GM21737 (cell line): ENCODE data around the gene IGFL4.
"Not testable (repeated sequence)": the region's sequence is repeated elsewhere in the genome, so short reads cannot be mapped to it uniquely, and the experiment has no call there.

Source experiments
- ATAC-seq: cut with Tn5 transposase; IDR thresholded peaks from one replicate; pipeline ENCODE4 v1.9.1; 2021; ENCODE audit warnings: mild to moderate bottlenecking, moderate library complexity; ENCODE audit not compliant: unreplicated experiment

Gene IGFL4

DNA sequence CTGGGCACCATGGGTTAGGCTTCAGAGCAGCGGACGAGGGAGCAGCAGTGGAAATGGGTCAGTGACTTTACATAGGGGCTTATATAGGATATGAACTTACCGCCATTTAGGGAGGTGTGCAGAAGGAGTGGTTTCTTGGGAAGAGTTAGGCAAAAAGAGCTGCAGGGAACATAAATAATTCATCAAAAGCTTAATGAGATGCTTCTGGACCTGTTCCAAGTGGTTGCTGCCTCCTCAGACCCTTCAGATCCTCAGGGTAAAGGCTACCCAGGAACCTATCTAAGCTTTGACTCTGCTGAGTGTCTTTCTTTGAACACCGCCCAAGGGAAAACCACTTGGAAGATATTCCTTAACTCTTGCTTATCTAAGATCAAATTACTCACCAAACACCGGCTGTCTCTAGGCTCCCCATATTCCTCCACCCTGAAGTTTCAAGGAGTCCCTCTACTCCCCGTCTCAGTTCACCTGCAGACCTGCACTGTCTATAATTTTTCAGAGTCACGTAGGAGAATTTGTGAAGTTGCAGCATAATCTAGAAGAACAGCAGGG, at the start of gene IGFL4:
TSS of gene IGFL4 (minus strand) at position 51 of the 549 bp plus-strand sequence. CDS start at position 11, 40 bp downstream.
- no peak for ATAC-seq

DNA sequence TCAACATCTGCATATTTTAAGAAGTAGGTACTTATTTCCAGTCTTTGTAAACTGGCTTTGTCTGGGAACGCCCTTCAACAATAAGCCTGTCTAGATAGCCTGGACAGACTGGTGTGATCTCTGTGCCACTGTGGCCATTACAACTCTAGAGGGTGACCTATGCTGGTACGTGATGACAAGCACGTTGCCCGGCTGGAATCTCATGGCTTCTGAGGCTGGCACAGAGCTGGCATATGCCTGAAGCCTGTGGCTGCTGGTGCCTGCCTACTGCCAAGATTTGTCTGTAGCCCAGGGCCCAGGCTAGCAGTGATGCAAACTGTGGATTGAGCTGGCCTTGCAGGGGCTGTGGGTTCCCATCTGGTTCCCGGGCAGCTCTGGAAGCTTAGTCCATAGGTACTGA, 49.6 kb upstream of the IGFL4 start:
- no peak for ATAC-seq

DNA sequence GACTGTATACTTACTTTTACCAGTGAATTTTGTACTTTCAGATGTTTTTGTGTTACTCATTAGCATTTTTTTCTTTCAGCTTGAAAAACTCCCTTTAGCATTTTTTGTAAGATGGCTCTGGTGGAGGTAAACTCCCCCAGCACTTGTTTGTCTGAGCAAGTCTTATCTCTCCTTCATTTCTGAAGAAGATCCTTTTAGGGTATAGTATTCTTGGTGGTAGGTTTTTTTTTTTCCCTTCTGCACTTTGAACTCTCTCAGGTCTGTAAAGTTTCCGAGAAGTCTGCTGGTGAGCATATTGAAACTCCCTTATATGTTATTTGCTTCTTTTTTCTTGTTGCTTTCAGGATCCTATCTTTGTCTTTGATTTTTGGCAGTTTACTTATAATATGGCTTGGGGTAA, 48.6 kb upstream of the IGFL4 start:
- ATAC-seq: no peak

DNA sequence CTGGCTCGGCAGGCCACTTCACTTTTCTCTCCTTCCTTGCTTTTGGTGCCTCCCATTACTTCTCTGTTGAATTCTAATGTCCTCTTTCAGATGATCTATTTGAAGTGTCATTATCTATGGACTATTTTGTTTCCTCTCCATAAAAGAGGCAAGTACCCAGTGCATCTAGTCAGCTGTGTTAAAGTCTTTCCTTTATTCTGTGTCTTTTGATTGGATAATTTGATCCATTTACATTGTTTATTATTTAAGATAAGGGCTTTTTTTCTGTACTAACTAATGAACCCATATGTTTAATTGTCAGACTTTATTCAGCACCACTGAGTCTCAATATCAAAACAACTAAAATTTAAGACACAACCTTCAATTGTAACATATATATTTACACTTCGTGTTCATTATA, 47.3 kb upstream of the IGFL4 start:
- ATAC-seq: no peak

DNA sequence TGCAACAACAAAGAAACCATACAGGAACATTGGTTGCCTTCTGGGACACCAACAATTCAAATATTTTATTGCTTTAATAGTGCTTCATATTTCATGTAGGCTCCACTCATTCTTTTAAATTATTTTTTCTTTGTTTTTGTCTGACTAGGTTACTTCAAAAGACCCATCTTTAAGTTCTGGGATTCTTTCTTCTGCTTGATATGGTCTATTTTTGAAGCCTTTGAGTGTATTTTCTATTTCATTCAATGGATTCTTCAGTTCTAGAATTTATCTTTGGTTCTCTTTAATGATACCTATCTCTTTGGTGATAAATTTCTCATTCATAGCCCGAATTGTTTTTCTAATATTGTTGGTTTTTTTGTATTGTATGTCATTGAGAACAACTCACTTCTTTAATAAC, 45.1 kb upstream of the IGFL4 start:
- no peak for ATAC-seq

DNA sequence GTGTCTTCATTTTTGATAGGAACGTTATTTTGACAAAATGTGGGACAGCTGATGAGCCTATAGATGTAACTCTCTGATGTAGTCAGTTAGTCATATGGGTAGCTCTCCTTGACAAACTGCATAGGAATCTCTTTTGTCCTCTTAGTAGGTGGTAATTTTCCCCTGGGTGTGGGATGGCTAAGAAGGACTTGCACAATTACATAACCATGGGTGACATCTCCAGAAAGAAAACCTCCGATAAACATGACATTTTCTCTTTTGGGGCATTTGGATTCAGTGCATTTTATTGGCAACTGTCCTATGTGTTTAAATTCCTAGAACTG, 41.9 kb upstream of the IGFL4 start:
- ATAC-seq: no peak

DNA sequence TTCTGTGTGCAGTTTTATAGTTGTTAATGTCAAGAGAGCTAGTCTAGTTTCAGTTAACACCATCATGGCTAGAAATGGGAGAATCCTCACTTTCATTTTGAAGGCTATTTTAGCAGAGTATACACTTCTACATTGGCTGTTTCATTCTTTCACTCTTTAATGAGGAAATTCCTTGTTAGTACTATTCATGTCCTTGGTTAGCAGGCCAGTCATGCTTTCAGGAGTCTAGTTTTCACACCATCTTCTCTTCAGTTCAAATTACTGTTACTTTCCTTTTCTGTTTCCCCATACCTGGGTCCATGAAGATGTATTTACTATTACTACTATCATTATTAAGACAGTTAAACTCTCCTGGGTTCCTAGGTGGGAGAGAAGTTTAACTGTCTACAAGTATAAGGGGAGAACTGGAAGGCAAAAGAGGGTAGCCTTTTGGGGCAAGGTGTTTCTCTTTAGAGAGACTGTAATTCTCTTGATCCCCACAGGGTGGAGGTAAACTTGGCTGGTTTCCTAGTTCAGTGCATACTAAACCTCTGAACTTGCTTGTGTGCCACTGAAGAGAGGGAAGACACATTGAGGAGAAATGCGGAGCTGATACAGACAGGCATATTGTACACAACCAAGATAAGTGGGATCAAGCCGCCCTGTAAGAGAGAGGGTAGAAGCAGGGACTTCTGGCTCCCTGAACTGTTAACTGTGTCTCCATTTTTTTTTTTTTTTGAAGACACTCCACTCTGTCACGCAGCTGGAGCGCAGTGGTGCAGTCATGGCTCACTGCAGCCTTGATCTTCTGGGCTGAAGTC, 41.3 kb upstream of the IGFL4 start:
- no peak for ATAC-seq

DNA sequence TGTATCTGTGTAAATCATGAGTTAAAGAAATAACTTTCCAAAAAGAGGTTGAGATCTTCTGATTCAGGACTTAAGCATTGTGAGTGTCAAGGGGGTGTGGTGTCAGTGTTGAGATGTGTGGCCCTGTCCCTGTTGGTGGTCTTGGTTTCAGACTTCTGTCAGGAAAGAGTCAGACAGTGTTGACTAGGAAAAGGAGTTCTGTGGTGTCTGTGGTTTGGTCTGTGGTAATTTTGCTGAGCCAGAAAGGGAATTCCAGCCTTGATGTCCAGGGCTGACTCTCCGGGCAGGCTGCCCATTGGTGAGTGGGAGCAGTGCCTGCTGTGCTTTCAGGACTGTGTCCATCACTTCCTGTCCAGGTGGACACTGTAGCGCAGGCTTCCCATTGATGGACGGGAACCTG, 39.8 kb upstream of the IGFL4 start:
- ATAC-seq: no peak

DNA sequence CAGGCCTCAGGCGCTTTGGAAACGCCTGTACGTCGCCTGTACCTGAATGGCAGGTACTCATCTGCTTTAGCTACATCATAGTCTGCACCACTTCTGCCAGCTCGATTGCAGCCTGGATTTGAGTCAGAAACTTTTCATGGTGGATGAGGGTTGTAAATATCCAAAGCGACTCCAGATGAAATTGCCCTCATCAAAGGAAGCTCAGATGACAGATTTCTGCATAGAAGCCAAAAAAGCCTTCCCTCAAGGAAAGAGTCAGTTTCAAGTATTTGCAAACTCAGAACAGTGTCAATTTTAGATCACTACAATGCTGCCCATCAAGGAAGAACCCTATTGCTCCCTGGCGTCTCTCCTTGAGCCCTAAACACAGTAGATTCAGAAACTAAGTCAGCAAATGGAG, 38.8 kb upstream of the IGFL4 start:
- no peak for ATAC-seq

DNA sequence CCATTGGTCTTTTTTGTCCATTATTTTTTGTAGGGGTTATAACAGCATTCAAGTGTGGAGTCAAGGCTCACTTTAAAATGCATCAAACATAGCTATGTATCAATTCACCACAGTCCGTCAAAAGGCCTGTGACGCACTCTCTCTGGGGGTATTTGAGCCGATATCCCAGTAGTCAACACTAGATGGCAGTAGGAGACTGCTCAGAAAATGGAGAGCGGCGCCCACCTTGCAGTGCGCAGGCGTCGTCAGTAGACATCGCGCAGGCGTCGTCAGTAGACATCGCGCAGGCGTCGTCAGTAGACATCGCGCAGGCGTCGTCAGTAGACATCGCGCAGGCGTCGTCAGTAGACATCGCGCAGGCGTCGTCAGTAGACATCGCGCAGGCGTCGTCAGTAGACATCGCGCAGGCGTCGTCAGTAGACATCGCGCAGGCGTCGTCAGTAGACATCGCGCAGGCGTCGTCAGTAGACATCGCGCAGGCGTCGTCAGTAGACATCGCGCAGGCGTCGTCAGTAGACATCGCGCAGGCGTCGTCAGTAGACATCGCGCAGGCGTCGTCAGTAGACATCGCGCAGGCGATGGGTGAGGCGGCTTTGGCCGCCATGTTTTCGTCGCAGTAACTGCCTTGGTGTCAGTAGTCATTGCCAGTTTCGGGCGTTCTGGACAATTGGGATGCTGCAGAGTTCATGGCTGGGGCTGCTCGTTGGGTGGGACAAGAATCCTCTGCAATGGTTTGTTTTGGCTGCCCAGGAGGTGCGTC, 38.0 kb upstream of the IGFL4 start:
- ATAC-seq: not testable (repeated sequence)

DNA sequence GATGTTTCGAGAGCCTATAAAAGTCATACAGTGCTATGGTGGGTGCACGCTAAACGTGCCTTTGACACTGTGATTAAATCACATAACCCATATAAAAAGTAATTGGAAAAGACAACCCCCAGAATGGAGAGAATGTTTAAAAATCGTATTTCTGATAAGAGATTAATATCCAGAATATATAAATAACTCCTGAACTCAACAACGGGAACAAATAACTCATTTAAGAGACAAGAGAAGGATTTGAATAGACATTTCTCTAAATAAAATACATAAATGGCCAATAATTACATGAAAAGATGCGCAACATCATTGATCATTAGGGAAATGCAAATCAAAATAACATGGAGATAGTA, 37.0 kb upstream of the IGFL4 start:
- no peak for ATAC-seq

DNA sequence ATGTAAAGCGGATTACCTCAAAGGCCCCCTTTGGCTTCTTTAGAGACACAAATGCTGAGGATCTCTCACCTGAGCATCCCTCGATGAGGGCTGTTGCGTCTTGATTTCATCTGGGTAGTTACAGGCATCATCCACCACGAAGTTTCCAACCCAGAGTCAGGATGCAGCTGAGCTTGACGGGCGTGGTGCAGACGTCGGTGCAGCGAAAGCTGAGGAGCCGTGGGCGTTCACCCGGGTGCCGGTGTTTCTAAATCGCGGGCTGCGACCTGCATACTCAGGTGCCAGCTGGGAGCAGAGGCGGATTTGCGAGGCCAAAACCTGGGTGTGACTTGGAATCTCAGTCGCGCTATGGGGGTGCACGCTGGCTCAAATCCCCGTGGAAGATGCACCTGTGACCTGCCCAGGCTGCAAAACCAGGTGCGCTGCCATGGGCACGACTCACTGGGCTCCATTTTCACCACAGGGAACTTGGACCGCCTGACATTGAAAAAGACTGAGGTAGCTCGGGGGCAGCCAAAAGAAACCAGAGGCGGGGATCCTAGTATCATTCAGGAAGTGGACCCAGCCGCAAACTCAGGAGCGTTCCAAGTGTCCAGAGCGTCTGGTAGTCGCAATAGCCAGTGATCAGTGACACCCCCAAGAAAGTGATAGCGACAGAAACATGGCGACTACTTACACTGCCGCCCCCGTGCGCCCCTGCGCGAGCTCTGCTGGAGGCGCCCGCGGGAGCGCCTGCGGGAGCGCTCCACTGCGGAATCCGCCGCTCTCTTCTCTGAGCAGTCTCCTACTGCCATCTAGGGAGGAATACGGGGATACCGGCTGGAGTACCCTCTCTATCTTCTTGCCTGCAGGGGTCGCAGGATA, 36.4 kb upstream of the IGFL4 start:
- ATAC-seq: no peak

DNA sequence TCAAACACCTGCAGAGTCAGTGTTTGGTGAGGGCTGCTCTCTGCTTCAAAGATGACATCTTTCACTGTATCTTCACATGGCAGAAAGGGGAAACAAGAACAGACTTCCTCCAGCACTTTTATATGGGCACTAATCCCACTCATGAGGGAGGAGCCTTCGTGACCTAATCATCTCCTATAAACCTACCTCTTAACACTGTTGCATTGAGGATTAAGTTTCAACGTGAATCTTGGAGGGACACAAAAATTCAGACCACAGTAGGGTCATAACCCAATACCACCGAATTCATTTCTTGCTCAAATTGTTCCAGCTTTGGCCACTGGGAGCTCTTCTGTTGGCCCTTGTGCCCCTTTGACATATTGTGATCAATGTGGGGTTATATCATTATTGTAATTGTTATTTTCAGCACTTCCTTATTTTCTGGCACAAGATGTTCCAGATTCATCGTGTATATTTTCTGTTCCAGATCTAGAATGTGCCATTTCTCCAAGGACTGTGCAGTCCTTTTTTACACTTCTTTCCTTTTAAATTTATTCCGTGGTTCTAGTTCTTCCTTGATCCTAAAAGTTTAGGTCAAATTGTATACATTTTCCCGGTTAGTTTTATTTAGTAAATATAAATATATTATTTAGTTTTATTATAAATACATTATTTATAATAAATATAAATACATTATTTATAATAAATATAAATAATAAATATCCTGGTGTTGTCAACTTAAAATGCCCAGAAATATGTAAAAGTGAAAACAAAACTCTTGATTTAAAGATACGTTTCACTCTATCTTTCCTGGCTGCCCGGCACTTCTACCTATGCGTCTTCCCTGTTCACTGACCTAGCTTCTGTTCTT, 35.5 kb upstream of the IGFL4 start:
- no peak for ATAC-seq

DNA sequence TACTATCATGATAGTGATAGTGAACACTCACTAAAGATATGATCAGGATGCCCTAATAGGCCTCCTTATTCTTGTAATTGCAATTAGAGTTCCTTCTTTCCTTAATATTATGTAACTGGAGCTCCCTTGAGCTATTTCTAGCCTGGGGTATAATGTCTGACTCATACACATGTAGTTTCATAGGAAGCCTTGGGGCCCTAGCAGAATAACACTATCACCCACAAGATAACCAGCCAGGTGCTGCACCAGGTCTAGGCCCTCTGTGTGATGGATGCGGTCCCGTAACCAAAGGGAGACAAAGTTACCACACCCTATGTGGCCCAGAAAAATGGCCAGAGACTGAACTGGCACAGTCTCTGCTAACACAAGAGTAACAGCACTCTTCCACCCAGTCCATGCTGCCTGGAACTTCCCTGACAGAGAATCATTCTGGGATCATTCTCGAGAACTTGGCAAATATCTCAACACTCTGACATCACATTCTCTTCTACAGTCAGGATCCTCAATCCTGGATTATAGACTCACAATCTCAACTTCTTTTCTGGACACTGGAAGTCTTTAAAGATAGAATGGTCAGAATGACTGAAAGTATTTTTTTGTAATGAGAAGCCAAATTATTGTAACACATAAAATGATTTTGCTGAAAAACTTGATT, 32.6 kb upstream of the IGFL4 start:
- ATAC-seq: no peak

DNA sequence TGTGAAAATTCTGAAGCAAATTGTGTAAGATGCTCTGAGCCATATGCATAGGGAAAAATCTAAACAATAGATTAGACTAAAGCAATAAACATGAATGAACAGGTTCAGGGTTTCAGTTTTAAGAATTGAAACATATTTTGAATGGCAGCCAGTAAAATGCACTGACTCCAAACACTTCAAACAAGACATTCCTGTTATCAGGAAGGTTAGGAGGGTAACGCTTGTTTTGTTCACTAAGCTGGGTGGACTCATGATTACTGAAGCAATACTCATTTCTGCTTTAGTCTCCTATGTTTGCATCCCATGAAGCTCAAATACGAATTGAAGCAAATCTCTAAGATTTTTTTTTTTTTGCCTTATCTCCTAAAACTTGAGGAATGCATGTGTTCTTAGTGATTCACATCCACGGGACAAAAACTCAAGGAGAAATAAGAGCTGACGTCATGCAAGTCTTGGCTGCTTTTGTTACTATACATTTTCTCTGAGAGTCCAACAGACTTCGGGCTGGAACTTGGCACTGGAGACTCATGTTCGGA, 29.1 kb upstream of the IGFL4 start:
- no peak for ATAC-seq

DNA sequence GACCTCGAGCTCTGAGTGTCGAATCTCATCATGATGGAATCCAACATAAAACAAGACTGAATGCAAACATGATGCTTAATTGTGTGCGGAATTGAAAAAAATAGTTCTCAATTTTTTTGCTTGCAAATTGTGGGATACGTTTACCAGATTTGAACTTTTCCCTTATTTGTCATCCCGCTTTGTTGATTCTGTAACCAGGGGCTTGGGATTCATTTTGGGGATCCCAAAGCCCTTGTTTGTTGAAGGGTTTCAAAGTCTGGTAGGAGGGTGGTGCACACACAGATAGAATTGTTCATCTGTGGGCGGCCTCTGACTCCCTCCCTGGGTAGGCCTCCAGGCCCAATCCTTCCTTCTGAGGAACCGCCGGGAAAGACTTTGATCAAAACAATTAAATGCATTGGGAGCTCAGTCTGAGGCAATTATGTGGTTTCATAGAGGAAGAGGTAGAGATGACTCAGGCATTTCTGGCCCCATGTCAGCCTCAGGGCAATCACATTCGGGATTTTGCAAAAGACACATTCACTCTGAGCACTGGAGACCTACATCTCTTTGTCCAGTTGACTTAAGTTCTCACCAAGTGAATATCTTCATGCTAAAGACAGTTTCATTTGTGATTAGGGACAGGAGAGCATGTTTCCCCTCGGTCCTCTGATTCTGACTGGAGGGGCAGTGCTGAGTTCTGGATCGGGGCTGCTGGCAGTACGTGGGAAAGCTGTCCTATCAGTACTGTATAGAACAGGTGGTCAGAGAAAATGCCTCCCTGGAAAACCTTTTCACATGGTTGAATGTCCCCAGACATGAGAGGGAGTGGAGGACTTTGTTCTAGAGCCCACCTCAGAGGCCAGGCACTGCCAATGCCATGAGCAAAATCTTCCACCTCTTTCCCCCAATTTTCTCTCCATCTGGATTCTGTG, 27.8 kb upstream of the IGFL4 start:
- ATAC-seq: no peak

DNA sequence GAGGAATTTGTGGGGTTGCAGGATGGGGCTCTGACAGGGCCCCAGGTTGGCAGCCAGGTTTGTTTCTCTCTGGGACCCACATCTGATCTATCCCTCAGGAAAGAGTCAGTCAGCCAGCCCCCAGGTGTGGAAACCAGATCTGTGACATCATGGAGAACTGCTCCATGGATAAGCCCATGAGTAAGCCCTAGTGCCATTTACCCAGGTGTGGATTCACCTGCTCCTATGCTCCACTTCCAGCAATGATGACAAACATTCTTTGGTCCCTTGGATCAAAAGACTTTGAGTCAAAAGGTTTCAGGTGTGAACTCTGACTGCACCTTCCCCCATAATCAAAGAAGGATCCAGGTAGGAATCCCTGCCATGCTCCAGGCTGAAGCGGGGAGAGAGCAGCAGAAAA, 26.9 kb upstream of the IGFL4 start:
- ATAC-seq: no peak

DNA sequence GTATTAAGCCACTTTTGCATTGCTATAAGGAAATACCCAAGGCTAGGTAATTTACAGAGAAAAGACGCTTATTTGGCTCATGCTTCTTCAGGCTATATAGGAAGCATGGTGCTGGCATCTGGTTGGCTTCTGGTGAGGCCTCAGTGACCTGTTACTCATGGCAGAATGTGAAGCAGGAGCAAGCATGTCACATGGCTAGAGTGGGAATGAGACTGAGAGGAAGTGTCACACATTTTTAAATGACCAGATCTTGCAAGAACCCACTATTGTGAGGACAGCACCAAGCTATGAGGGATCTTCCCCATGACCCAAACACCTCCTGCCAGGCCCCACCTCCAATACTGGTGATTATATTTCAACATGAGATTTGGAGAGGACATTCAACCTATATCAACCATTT, 25.7 kb upstream of the IGFL4 start:
- no peak for ATAC-seq
